Neural cell (in vitro differentiated cells): ENCODE measurements around the gene ADAT3. TPM values are rescaled to one million over a fixed set of nuclear protein-coding genes. Genes with fewer than 3 reads are reported as not detected.

ENCODE experiments used
- H2AFZ ChIP-seq: fragments of 200-600, 300-800 bp; sonication (generic), shearing (Covaris generic); 2 replicates; pipeline ENCODE4 v1.6.0; 2014; ENCODE audit warnings: low read depth, mild to moderate bottlenecking, antibody characterized with exemption, low read length, moderate library complexity
- H3F3A ChIP-seq: fragments of 200-600 bp; shearing (Covaris generic); 2 replicates; pipeline ENCODE4 v1.6.1; 2016; ENCODE audit warnings: mild to moderate bottlenecking, moderate library complexity, mixed read lengths, antibody characterized with exemption, low read length; ENCODE audit not compliant: insufficient read depth, poor library complexity, severe bottlenecking
- H3K27ac ChIP-seq: fragments of 200-600, 300-800 bp; sonication (generic), shearing (Covaris generic); 2 replicates; pipeline ENCODE4 v1.5.1; 2014; ENCODE audit warnings: mild to moderate bottlenecking, low read length, moderate library complexity
- H3K27me3 ChIP-seq: fragments of 300-800, 200-600 bp; sonication (generic), shearing (Covaris generic); 2 replicates; pipeline ENCODE4 v1.6.0; 2014; ENCODE audit warnings: mild to moderate bottlenecking, low read depth, low read length, moderate library complexity; ENCODE audit not compliant: insufficient read depth
- H3K36me3 ChIP-seq: fragments of 300-800, 200-600 bp; sonication (generic), shearing (Covaris generic); 2 replicates; pipeline ENCODE4 v1.5.1; 2014; ENCODE audit warnings: mild to moderate bottlenecking, antibody characterized with exemption, low read length, moderate library complexity; ENCODE audit not compliant: insufficient read depth
- H3K4me2 ChIP-seq: fragments of 300-800, 200-600 bp; sonication (generic), shearing (Covaris generic); 2 replicates; pipeline ENCODE4 v1.6.0; 2014; ENCODE audit warnings: mild to moderate bottlenecking, low read length
- H3K4me3 ChIP-seq: fragments of 300-800, 200-600 bp; sonication (generic), shearing (Covaris generic); 2 replicates; pipeline ENCODE4 v1.5.1; 2014; ENCODE audit warnings: mild to moderate bottlenecking, low read length, moderate library complexity
- H3K79me2 ChIP-seq: fragments of 200-600 bp; shearing (Covaris generic); replicated peaks from 2 replicates; pipeline ENCODE4 v1.6.0; 2014; ENCODE audit warnings: mild to moderate bottlenecking, low read length, moderate library complexity; ENCODE audit not compliant: insufficient read depth
- H3K9ac ChIP-seq: fragments of 300-800, 200-600 bp; sonication (generic), shearing (Covaris generic); 2 replicates; pipeline ENCODE4 v1.6.1; 2016; ENCODE audit warnings: mild to moderate bottlenecking, low read length, mixed read lengths
- H3K9me2 ChIP-seq: fragments of 200-600 bp; shearing (Covaris generic); 2 replicates; pipeline ENCODE4 v1.6.1; 2016; ENCODE audit warnings: mild to moderate bottlenecking, low read length, mixed read lengths; ENCODE audit not compliant: insufficient read depth
- H3K9me3 ChIP-seq: fragments of 200-600, 300-800 bp; sonication (generic), shearing (Covaris generic); 2 replicates; pipeline ENCODE4 v1.6.1; 2016; ENCODE audit warnings: mild to moderate bottlenecking, mixed run types, low read length, moderate library complexity, mixed read lengths
- H4K20me1 ChIP-seq: fragments of 200-600 bp; shearing (Covaris generic); 2 replicates; pipeline ENCODE4 v1.6.1; 2016; ENCODE audit warnings: mild to moderate bottlenecking, mixed run types; ENCODE audit not compliant: insufficient read depth
- CTCF ChIP-seq: fragments of 450-650 bp; IDR thresholded peaks from 2 replicates; pipeline ENCODE4 v1.5.1; 2014; ENCODE audit warnings: antibody characterized with exemption, mild to moderate bottlenecking, moderate library complexity; ENCODE audit not compliant: poor library complexity, severe bottlenecking
- EZH2 ChIP-seq: fragments of 200-600, 300-800 bp; shearing (Covaris generic), sonication (generic); IDR thresholded peaks from 2 replicates; pipeline ENCODE4 v1.6.1; 2014; ENCODE audit warnings: antibody characterized with exemption, low read length, borderline replicate concordance, mild to moderate bottlenecking; ENCODE audit not compliant: insufficient read depth, poor library complexity, severe bottlenecking
- MXI1 ChIP-seq: fragments of 450-650 bp; conservative IDR thresholded peaks from 2 replicates; pipeline ENCODE4 v1.6.1; 2014; ENCODE audit warnings: antibody characterized with exemption, mild to moderate bottlenecking; ENCODE audit not compliant: poor library complexity, severe bottlenecking
- RAD21 ChIP-seq: fragments of 450-650 bp; conservative IDR thresholded peaks from 2 replicates; pipeline ENCODE4 v1.6.1; 2014; ENCODE audit warnings: antibody characterized with exemption, mild to moderate bottlenecking, moderate library complexity
- REST ChIP-seq: IDR thresholded peaks from 2 replicates; pipeline ENCODE4 v1.6.1; 2012; ENCODE audit warnings: borderline replicate concordance
- SMC3 ChIP-seq: fragments of 450-650 bp; conservative IDR thresholded peaks from 2 replicates; pipeline ENCODE4 v1.6.1; 2014; ENCODE audit warnings: antibody characterized with exemption, mild to moderate bottlenecking, moderate library complexity; ENCODE audit not compliant: poor library complexity
- TAF1 ChIP-seq: IDR thresholded peaks from 2 replicates; pipeline ENCODE4 v1.6.1; 2012; ENCODE audit warnings: low read depth
- polyA plus RNA-seq: library from polyadenylated mRNA; depleted of rRNA; stranded (reverse); fragments of >200 nt; gene quantifications from 2 replicates; pipeline ENCODE4 v1.2.3, GENCODE V29; 2014

The ADAT3 gene
- polyA plus RNA-seq, 1 donor from 2014 or later: 1.6 TPM

DNA sequence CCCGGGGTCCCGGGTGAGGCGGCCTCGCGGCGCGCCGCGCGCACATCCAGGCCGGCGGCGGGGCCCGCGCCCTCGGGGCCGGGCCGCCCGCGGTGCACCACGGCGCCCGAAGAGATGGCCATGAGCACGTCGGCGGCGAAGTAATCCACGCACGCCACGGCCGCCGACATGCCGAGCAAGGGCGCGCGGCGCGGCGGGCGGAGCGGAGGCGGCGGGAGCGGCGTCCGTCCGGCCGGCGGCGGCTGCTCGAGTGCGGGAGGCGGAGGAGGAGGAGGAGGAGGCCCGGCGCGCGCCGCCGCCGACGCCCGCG lies 41.9 kb upstream of the ADAT3 start, which contains the start of gene KLF16:
TSS of gene KLF16 (minus strand) at position 252 of the 310 bp plus-strand sequence. CDS start at position 170, 82 bp downstream.
- Histone ChIP-seq H3K36me3 (no peaks in the 10 kb centered on the region), H2AFZ (peak within 1 kb of the TSS; percentile 4), H4K20me1 (no peaks in the 10 kb centered on the region), H3K79me2 (no peaks in the 10 kb centered on the region), H3K27ac (no peak within 1 kb of the TSS), H3K4me2 (peak within 1 kb of the TSS; percentile 30), H3K9me2 (no peaks in the 10 kb centered on the region), H3K4me3 (peak within 1 kb of the TSS; percentile 66), H3F3A (no peaks in the 10 kb centered on the region), H3K27me3 (peaks cover 26% of the 10 kb centered on the region), H3K9me3 (no peaks in the 10 kb centered on the region), H3K9ac (peak within 1 kb of the TSS; percentile 53)
- TF ChIP-seq MXI1: no peak

DNA sequence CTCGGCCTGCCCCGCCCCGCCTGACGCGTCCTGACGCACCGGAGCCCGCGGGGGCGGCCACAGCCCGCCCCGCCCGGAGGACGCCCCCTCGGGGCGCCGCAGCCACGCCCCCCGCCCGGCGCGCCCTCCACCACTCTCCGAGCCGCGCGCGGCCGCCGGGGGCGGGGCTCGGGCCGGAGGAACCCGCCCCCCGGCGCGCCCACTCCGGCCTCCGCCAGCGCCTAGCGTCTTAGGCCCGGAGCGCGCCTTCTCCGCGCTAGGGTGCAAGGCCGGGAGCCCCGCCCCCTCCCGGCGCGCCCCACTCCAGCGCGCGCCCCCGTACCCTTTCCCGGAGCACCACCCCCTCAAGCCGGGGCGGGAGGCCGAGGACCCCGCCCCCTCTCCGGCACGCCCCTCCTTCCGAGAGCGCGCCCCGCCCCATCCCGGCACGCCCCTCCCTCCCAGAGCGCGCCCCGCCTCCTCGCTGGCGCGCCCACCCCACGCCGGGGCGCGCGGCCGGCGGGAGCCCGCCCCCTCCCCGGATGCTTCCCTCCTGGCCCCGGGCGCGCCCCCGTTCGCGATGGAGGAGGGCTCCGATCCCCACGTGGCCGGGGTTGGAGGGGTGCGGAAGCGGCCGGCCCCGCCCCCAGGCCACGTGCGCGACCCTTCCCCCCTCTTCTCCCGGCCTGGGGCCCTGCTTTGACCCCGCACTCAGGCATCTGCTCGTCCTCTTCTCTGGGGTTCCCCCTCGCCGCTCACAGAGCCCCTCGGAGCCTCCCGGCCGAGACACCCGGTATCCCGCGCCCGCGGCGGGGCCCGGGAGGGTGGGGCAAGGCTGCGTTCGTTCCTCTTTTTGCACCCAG lies 41.3 kb upstream of the ADAT3 start:
- peak overlapping the region; percentile 4 for H2AFZ ChIP-seq
- no peak overlapping the region for H3K27ac ChIP-seq
- peak overlapping the region; percentile 38 for H3K9ac ChIP-seq

DNA sequence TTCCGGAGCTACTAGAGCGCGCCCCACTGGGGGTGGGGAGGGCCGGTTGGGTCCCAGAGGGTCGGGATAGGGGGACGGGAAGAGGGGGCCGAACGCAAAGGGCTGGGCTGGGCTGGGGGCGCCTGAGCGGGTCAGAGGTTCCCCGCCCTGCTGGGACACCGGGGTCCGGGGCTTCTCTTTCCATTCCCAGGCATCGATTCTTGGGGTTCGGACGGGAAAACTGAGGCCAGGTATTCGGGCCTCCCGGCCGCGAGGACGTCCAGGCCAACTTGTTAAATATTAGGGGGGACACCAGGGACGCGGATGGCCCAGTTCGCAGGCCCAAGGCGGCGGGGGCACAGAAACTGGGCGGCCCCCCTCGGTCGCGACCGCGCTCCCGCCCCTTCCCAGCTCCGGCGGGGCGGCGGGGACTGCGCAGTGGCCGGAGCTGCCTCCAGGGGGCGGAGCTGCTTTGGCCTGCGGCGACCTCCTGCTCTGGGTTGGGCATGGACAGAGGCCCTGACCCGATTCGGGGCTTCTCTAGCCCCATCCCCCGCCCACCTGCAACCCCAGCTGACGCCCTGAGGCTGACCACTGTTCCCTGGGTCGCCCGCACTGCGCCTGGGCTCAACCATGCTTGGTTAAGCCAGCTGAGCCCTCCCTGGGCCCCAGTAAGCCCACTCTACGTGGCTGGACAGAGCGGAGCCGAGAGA lies 40.6 kb upstream of the ADAT3 start:
- H3K9me2 ChIP-seq: no peaks in the 10 kb centered on the region
- H3K79me2 ChIP-seq: no peaks in the 10 kb centered on the region
- H4K20me1 ChIP-seq: no peaks in the 10 kb centered on the region
- H3K9ac ChIP-seq: peak overlapping the region; percentile 38
- H3K27ac ChIP-seq: no peak overlapping the region
- H3K36me3 ChIP-seq: no peaks in the 10 kb centered on the region
- H3K9me3 ChIP-seq: no peaks in the 10 kb centered on the region
- peak overlapping the region; percentile 4 for H2AFZ ChIP-seq
- H3K4me2 ChIP-seq: no peak overlapping the region
- peaks cover 26% of the 10 kb centered on the region for H3K27me3 ChIP-seq
- no peak for TF ChIP-seq TAF1
- TF ChIP-seq CTCF: peak; percentile 56
- no peak for TF ChIP-seq RAD21
- no peak for TF ChIP-seq REST
- TF ChIP-seq EZH2: no peak
- TF ChIP-seq SMC3: no peak
- H3F3A ChIP-seq: no peaks in the 10 kb centered on the region
- peak overlapping the region; percentile 64 for H3K4me3 ChIP-seq

More for the DNA sequence above, 41.3 kb upstream of the ADAT3 start:
- H3F3A ChIP-seq: no peaks in the 10 kb centered on the region
- no peaks in the 10 kb centered on the region for H3K9me2 ChIP-seq
- H3K9me3 ChIP-seq: no peaks in the 10 kb centered on the region
- peaks cover 26% of the 10 kb centered on the region for H3K27me3 ChIP-seq
- no peaks in the 10 kb centered on the region for H3K36me3 ChIP-seq
- H3K4me3 ChIP-seq: peak overlapping the region; percentile 64
- no peak overlapping the region for H3K4me2 ChIP-seq
- H4K20me1 ChIP-seq: no peaks in the 10 kb centered on the region
- no peaks in the 10 kb centered on the region for H3K79me2 ChIP-seq
- TF ChIP-seq MXI1: peak; percentile 95
- no peak for TF ChIP-seq RAD21
